GM21576 (cell line): ENCODE data around the gene EAF1.
"Not testable (repeated sequence)": the region's sequence is repeated elsewhere in the genome, so short reads cannot be mapped to it uniquely, and the experiment has no call there.

Experiments
- ATAC-seq: cut with Tn5 transposase; IDR thresholded peaks from one replicate; pipeline ENCODE4 v1.9.1; 2021; ENCODE audit warnings: mild to moderate bottlenecking, moderate library complexity; ENCODE audit not compliant: unreplicated experiment

EAF1 gene

DNA sequence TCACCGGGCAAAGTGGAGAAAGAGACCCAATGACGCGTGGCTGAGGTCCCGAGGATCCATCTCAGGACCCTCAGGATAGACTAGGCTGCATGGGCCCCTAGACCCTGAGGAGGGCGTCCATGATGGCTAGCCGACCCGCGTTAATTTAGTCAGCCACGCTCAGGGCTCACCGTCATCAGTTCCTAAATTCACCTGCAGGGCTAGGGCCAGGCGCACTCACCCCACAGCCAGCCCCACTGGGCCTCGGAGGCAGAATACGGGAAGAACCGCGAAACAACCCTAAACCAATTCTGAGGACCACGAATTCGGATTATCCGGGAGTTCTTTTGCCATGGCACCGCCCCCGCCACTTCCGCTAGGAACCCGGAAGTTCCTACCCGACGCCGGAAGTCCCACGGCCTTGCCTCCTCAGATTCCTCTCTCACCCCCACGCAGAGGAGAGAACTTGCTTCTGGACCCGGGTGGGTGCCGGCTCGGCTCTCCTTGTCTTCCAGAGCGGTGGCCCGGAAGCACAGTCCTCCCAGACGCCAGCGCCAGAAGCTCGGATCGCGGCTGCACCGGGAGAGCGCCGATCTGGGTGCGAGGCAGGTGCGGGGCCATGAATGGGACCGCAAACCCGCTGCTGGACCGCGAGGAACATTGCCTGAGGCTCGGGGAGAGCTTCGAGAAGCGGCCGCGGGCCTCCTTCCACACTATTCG is at the start of gene EAF1, which contains the start of gene METTL6:
Gene EAF1 (plus strand): TSS at position 417 of the 699 bp plus-strand sequence. CDS start 182 bp downstream, at position 599.
Gene METTL6 (minus strand): TSS at position 363 of the 699 bp plus-strand sequence. CDS start 1,033 bp downstream, outside the sequence.
- ATAC-seq, result peak; percentile 92

DNA sequence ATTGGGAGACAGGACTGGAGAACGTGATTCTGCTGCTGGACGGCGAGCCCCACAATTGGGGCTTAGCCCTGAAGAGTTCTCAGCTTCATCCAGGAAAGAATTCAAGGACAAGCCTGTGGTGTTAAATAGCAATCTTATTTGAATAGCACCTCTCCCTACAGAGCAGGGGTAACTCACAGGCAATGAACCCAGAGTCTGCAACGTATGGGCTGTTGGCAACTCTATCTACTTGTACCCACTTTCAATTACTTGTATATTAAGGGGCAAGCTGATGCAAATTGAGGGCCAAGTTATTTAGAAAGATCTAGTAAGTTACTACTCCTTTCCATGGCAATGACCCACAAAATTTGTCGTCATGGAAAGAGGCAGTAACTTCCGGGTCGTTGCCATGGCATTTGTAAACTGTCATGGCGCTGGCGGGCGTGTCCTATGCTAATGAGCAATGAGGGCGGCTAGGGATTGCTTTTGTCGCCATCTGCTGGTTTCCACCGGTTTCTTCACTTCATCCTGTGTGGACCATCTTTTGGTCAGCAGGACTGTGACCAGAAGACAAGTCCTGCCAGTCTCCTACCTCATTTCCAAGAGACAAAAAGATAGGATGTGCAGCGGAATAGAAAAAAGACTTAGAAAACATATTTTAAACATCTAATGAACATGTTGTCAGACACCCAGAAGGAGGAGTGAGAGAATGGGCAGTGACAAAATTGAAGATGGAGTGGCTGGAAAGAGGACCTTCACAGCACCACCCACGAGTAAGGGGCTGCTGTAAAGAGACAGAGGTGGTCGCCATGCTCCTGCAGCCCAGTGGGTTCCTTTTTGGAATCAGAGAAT is 49.2 kb upstream of the EAF1 start:
- ATAC-seq, result peak; percentile 91

DNA sequence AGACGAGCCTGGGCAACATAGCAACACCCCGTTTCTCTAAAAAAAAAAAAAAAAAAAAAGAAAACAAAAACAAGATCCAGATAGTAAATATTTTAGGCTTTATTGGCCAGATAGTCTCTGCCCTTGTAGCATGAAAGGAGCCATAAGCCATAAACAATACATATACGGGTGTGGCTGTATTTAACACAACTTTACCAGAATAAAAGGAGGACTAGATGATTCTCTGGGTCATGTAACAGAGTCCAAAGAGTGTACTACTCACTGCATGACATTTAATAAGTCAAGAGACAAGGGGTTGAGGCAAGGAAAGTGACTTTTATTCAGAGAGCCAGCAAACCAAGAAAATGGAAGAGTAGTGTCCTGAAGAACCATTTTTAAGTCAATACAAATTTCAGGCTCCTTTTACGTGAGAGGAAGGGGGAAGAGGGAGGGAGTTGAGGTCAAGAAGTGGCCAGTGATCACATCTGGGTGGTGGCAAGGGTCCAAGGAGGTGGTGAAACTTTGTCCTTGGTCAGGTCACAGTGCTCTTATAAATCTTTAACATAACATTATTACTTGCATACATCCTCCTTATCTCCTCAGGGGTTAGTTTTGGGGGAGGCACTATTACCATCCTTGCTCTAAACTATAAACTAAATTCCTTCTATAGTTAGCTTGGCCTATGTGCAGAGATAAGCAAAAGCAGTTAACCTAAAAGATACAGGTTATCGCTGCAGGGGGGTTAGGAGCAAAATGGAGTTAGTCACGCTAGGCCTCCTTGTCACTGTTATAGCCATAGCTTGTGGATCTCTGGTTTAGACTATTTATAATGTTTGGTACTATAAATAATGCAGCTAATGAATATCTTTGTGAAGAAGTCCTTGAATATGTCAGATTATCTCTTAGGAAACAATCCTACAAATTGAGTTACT is 46.2 kb upstream of the EAF1 start:
- no peak for ATAC-seq

DNA sequence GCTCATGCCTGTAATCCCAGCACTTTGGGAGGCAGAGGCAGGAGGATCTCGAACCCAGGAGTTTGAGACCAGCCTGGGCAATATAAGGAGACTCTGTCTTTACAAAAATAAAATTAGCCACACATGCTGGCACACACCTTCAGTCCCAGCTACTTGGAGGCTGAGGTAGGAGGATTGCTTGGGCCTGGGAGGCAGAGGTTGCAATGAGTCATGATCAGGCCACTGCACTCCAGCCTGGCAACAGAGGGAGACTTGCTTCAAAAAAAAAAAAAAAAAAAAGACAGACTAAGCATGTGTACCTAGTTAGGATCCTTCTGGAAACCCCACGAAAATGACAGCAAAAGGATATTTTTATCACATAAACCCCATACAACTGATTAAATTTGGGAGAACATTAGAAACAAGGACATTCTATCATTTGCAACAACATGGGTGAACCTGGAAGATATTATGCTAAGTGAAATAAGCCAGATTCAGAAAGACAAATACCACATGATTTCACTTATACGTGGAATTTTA is 44.9 kb upstream of the EAF1 start:
- no peak for ATAC-seq

DNA sequence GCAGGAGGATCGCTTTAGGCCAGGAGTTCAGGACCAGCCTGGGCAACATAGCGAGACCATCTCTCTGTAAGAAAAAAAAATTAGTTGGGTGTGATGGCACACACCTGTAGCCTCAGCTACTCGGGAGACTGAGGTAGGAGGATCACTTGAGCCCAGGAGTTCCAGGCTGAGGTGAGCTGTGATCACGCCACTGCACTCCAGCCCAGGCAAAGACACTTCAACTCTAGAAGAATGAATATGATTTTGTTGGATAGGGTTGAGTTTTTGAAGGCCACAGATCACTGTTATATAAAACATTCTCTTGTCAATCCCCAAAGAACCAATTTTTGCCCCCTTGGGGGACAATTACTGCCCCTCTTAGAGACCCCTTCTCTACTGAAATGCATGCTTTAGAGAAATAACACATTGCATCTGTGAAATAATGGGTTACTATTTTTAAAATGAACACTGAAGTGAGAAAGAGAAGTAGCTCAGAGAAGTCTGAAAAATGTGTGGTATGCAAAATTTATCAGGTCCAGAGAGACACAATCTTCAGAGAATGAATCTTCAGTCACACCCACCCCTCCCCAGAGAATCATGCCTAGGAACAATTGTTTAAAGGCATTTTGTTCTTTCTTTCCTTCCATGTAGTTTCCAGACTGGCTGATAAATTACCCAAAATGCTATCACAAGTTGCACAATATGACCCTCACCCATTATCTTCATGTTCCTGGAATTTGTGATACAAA is 42.7 kb upstream of the EAF1 start:
- ATAC-seq, result peak; percentile 79

DNA sequence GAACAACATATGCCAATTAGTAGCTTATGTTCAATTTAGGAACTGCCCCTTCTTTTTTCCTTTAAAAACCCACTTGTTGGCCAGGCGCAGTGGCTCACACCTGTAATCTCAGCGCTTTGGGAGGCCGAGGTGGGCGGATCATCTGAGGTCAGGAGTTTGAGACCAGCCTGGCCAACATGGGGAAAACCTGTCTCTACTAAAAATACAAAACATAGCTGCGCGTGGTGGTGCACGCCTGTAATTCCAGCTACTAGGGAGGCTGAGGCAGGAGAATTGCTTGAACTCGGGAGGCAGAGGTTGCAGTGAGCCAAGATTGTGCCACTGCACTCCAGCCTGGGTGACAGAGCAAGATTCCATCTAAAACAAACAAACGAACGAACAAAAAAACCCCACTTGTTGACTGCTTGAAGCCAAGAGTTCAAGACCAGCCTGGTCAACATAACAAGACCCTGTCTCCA is 42.1 kb upstream of the EAF1 start:
- ATAC-seq, result not testable (repeated sequence)

DNA sequence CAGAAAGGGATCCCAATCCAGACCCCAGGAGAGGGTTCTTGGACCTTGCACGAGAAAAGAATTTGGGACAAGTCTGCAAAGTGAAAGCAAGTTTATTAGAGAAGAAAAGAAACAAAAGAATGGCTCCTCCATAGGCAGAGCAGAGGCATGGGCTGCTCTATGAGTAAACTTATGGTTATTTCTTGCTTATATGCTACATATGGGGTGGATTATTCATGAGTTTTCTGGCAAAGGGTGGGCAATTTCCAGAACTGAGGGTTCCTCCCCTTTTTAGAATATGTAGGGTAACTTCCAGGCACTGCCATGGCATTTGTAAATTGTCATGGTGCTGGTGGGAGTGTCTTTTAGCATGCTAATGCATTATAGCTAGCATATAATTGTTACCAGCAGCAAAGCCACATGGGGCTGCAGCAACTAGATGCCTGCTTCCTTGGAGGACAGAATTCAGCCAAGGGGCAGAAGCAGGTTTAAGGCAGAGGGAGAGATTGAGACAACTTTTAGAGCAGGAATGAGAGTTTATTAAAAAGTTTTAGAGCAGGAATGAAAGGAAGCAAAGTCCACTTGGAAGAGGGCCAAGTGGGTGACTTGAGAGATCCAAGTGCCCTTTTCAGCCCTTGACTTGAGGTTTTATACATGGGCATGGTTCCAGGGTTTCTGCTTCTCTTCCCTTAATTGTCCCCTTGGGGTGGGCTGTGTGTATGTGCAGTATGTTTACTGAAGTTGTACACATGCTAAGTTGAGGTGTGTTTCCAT is 41.3 kb upstream of the EAF1 start:
- no peak for ATAC-seq

DNA sequence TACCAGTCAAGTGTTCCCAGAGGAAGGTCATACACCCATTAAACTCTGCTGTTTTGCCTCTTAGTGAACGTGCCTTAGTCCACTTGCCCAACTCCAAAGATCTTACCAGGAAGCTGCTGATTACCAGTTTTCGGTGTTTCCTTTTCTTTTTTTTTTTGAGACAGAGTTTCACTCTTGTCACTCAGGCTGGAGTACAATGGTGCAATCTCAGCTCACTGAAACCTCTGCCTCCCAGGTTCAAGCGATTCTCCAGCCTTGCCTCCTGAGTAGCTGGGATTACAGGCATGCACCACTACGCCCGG is 40.8 kb upstream of the EAF1 start:
- not testable (repeated sequence) for ATAC-seq

DNA sequence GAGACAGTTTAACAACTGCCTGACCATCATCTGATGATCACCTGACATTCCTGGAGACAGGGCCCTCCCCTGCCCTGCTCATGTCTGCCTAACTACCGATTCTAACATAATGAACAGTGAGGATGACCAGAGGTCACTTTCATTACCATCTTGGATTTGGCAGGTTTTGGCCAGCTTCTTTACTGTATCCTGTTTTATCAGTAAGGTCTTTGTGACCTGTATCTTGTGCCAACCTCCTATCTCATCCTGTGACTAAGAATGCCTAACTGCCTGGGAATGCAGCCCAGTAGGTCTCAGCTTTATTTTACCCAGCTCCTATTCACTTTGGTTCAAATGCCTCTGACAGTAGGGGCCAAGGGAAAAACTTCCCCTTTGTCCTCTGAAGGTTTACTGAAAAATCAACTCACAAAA is 40.2 kb upstream of the EAF1 start:
- ATAC-seq, result no peak

DNA sequence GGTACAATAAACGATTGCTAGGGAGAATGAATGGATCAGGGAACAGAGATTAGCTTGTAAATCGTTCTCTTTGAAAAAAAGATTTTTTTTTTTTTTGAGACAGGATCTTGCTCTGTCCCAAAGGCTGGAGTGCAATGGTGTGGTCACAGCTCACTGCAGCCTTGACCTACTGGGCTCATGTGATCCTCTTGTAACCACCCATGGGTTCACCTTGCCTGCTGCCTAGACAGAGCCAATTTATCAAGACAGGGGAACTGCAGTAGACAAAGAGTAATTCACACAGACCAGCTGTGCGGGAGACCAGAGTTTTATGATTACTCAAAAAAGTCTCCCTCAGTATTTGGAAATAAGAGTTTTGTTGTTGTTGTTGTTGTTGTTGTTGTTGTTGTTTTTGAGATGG is 39.7 kb upstream of the EAF1 start:
- ATAC-seq, result no peak

DNA sequence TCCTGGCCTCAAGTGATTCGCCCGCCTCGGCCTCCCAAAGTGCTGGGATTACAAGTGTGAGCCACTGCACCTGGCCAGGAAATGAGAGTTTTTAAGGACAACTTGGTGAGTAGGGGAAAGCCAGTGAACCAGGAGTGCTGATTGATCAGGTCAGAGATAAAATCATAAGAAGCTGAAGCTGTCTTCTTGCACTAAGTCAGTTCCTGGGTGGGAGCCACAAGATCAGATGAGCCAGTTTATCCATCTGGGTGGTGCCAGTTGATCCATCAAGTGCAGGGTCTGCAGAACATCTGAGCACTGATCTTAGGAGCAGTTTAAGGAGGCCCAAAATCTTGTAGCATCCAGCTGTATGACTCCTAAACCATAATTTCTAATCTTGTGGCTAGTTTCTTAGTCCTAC is 39.1 kb upstream of the EAF1 start:
- ATAC-seq, result not testable (repeated sequence)

DNA sequence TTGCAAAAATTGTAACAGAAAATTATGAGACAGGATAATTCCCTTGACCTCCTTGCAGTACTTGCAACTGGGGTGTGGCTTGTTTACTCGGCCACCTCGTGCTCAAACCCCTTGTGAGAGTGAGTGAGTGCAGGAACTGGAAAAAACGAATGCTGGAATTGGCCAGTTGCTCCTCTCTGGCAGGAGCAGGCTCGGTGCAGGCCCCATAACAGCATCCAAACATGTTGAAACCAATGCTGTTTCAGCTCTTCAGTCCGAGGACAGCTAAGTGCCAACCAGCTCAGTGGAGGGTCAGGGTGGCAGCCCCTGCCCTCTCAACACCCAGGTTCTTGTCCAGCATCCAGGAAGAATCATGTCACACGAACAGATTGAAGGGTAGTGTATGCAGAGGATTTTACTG is 36.9 kb upstream of the EAF1 start:
- ATAC-seq, result no peak

DNA sequence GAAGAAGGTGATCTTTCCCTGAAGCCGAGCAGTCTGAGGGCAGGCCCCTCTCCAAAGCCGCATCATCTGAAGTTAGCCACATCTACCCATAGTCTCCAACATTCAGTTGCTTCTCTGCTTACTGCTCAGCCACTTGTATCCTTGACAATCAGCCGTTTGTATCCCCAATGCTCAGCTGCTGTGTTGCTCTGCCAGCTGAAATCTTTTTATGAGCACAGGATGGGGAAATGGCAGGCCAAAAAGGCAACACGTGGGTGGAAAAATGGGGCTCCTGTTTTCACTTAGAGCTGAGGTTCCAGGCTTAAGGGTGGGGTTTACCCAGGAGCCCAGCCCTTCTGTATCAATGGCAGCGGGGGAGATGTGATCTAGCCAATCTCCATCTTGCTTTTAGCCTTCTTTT is 36.4 kb upstream of the EAF1 start:
- ATAC-seq, result no peak

DNA sequence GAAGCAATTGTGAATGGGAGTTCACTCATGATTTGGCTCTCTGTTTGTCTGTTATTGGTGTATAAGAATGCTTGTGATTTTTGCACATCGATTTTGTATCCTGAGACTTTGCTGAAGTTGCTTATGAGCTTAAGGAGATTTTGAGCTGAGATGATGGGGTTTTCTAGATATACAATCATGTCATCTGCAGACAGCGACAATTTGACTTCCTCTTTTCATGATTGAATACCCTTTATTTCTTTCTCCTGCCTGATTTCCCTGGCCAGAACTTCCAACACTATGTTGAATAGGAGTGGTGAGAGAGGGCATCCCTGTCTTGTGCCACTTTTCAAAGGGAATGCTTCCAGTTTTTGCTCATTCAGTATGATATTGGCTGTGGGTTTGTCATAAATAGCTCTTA is 34.1 kb upstream of the EAF1 start:
- not testable (repeated sequence) for ATAC-seq

DNA sequence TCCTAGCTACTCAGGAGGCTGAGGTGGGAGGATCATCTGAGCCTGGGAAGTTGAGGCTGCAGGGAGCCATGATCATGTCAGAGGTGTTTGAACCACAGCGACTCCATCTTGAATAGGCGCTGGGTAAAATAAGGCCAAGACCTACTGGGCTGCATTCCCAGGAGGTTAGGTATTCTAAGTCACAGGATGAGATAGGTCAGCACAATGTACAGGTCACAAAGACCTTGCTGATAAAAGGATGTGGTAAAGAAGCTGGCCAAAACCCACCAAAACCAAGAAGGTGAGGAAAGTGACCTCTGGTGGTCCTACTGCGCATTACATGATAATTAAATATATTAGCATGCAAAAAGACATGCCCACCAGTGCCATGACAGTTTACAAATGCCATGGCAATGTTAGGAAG is 28.7 kb upstream of the EAF1 start:
- not testable (repeated sequence) for ATAC-seq

DNA sequence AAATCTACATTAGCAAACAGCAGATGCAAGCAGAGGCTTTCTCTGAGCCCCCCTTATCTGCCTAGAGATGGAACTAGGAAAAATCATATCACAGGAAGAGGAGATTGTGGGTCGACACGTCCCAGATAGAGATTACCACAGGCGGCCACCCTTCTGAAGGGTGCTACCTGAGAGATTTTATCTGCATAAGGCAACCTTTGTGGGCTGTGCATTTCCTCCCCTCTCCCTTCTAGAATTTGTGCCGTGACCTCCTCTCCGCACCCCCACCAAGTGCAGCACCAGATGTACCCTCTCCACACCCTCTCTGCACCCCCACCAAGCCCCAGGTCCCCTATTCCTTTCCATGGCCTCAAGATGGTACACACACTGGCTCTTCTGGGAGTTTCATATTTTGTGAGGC is 27.4 kb upstream of the EAF1 start:
- no peak for ATAC-seq

DNA sequence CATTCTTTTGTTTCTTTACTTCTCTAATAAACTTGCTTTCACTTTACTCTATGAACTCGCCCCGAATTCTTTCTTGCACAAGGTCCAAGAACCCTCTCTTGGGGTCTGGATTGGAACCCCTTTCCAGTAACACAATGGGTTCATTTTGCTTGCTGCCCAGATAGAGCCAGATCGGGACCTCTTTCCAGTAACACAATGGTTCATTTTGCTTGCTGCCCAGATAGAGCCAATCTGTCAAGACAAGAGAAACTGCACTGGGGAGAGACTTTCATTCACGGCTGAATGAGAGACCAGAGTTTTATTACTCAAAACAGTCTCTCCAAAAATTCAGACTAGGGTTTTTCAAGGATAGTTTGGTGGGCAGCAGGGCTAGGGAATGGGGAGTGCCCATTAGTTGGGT is 25.5 kb upstream of the EAF1 start:
- no peak for ATAC-seq

DNA sequence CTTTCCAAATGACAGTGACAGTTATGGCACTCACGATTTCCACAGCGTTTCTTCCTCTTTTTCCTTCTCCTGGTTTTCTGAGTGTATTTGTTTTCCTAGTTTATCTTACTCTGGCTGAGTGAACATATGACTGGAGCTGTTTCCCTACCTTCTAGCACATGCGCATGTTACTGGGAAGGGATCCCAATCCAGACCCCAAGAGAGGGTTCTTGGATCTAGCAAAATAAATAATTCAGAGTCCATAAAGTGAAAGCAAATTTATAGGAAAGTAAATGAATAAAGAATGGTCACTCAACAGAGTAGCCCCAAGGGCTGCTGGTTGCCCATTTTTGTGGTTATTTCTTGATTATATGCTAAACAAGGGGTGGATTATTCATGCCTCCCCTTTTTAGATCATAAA is 23.9 kb upstream of the EAF1 start:
- no peak for ATAC-seq

DNA sequence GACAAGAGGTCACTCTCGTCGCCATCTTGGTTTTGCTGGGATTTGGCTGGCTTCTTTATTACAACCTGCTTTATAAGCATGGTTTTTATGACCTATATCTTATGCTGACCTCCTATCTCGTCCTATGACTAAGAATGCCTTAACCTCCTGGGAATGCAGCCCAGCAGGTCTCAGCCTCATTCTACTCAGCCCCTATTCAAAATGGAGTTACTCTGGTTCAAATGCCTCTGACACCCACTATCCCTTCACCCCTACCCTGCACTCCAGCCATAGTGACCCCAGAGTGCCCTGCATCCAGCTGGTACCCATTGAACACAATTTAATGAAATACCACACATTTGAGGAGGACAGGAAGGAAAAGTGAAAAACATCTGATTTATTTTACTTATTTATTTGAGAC is 23.4 kb upstream of the EAF1 start:
- ATAC-seq, result no peak

DNA sequence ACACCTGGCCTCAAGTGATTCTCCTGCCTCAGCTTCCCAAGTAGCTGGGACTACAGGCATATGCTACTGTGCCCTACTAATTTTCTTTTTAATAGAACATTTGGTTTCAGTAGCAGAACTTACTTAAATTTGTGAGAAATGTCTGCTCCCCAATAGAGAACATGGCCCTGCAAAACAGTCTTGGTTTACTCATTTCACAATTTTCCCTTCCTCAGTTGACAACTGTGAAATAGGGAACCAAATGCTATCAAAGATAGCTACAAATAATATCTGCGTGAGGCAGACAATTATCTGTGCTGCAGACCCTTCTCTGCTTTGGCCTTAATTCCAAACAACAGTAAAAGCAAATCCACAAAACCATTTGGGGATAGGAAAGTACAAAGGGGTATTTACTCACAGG is 22.6 kb upstream of the EAF1 start:
- ATAC-seq, result no peak
